ENCODE measurements around the gene CDCA5.

Gene CDCA5

DNA sequence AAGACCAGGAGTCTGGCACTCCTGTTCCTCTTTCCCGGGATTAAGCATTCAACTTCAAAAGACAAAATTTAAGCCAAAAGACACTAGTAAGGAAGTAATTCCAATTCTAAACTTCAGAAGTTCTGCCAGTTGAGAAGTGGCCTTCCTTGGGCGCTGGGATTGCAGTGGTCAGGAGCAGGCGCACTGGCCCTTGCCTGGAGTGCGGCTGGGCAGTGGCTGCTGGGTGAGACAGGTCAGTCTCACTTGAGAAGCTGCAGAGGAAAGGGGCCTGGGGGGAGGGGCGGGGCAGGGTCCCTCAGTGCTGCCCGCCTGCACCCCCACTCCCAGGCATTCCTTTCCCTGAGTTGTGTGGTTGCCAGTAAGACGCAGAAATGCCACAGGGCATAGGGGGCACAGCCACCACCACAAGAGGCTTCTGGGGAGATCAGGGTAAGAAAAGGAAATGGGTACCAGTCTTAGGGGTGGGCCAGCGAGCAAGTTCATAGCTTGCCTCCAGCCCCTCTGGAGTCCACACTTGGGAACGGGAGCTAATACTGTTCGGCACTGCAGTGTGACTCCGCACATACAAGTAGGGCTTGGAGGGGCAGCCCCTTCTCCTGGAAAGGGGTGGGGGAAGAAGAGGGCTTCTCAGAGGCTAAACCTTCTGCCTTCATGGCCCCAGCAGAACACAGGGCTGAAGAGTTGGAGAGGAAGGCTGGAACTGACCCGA, 43.8 kb upstream of the CDCA5 start:
- Histone ChIP-seq H3K27ac (ENCODE audit: low read depth, low read length) (no peak overlapping the region), H3K36me3 (ENCODE audit: control insufficient read depth in 1 of 2, insufficient read depth in 2 of 2, low read length in 2 of 2) (peaks cover 63 to 83% of the 10 kb centered on the region in 2 donors), H3K4me1 (ENCODE audit: control insufficient read depth in 1 of 2, insufficient read depth in 2 of 2, low read length in 2 of 2) (peaks cover 17 to 26% of the 10 kb centered on the region in 2 donors), H3K27me3 (ENCODE audit: control insufficient read depth in 1 of 2, insufficient read depth in 2 of 2, low read length in 2 of 2) (no peaks in the 10 kb centered on the region), H3K9ac (ENCODE audit: low read depth in 1 of 2, low read length in 2 of 2) (no peak overlapping the region), H3K4me3 (ENCODE audit: low read depth in 1 of 2, low read length in 2 of 2) (no peak overlapping the region), H3K9me3 (ENCODE audit: control insufficient read depth in 1 of 2, low read length in 2 of 2) (no peaks in the 10 kb centered on the region)

DNA sequence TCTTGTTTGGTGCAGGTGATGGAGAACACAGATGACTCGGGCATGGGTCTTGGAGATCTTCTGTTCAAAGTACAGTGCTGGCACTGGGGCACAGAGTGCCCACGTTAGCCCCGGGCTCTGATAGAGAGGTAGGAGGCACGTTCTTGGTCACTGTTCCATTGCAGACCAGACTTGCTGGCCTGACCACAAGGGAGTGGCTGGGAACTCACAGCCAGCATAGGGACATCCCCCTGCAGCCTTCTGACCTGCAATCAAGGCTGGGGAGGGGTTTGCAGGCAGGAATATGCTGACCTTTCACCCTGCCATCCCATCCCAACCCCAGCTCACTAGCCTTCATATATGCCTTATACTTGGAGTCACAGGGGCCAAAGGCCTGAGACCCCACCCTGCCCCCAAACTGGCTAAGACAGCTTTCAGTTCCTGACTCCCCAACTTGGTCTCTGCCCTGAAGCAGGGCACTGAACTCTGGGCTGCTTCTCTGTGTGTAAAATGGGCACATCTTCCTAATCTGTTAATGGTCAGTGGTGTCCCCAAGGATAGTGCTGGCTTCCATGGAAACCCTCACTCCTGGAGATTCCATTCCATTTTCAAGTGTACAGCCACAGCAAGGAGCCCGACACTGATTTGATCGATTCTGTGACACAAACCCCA, 42.9 kb upstream of the CDCA5 start:
- H3K27ac ChIP-seq (ENCODE audit: low read depth, low read length), result no peak overlapping the region
- peaks cover 55 to 74% of the 10 kb centered on the region in 2 donors for H3K36me3 ChIP-seq (ENCODE audit: control insufficient read depth in 1 of 2, insufficient read depth in 2 of 2, low read length in 2 of 2)
- H3K4me3 ChIP-seq (ENCODE audit: low read depth in 1 of 2, low read length in 2 of 2), result no peak overlapping the region
- H3K9ac ChIP-seq (ENCODE audit: low read depth in 1 of 2, low read length in 2 of 2), result no peak overlapping the region
- H3K27me3 ChIP-seq (ENCODE audit: control insufficient read depth in 1 of 2, insufficient read depth in 2 of 2, low read length in 2 of 2), result no peaks in the 10 kb centered on the region
- peaks cover 10 to 17% of the 10 kb centered on the region in 2 donors for H3K4me1 ChIP-seq (ENCODE audit: control insufficient read depth in 1 of 2, insufficient read depth in 2 of 2, low read length in 2 of 2)
- H3K9me3 ChIP-seq (ENCODE audit: control insufficient read depth in 1 of 2, low read length in 2 of 2), result no peaks in the 10 kb centered on the region

DNA sequence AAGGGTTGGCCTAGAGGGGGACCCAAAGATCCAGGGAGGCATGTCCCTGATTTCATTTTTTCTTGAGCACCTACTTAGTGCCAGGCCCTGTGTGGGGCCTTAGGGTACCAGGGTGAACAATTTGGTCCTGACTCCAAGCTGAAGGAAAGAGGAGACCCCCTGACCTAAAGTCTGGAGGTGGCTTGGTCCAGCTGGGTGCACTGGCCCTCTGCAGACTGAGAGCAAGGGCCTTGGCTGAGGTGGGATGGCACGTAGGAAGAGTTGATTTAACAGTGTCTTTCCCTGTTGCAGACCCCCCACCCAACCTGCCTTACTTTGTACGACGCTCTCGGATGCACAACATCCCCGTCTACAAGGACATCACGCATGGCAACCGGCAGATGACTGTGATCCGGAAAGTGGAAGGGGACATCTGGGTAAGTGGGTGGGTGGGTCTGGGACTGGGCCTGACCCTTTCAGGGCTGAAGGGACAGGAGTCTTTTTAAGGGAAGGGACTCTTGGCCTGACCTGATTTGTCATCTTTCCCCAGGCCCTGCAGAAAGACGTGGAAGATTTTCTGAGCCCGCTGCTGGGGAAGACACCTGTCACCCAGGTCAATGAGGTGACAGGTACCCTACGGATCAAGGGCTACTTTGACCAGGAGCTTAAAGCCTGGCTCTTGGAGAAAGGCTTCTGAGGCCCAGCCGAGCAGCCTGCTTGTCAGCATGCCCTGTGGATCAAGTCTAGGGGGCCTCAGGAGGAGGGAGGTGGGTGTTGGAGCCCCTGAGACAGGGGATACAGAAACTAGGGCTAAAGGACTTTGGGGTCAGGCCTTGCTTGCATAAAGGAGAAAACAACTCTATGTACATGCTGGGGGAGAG, 41.6 kb upstream of the CDCA5 start:
- H3K27me3 ChIP-seq (ENCODE audit: control insufficient read depth in 1 of 2, insufficient read depth in 2 of 2, low read length in 2 of 2), result no peaks in the 10 kb centered on the region
- no peaks in the 10 kb centered on the region for H3K9me3 ChIP-seq (ENCODE audit: control insufficient read depth in 1 of 2, low read length in 2 of 2)
- peaks cover 19% of the 10 kb centered on the region in 2 donors for H3K4me1 ChIP-seq (ENCODE audit: control insufficient read depth in 1 of 2, insufficient read depth in 2 of 2, low read length in 2 of 2)
- H3K36me3 ChIP-seq (ENCODE audit: control insufficient read depth in 1 of 2, insufficient read depth in 2 of 2, low read length in 2 of 2), result peaks cover 51 to 67% of the 10 kb centered on the region in 2 donors
- H3K9ac ChIP-seq (ENCODE audit: low read depth in 1 of 2, low read length in 2 of 2), result no peak overlapping the region
- H3K27ac ChIP-seq (ENCODE audit: low read depth, low read length), result no peak overlapping the region
- H3K4me3 ChIP-seq (ENCODE audit: low read depth in 1 of 2, low read length in 2 of 2), result no peak overlapping the region

DNA sequence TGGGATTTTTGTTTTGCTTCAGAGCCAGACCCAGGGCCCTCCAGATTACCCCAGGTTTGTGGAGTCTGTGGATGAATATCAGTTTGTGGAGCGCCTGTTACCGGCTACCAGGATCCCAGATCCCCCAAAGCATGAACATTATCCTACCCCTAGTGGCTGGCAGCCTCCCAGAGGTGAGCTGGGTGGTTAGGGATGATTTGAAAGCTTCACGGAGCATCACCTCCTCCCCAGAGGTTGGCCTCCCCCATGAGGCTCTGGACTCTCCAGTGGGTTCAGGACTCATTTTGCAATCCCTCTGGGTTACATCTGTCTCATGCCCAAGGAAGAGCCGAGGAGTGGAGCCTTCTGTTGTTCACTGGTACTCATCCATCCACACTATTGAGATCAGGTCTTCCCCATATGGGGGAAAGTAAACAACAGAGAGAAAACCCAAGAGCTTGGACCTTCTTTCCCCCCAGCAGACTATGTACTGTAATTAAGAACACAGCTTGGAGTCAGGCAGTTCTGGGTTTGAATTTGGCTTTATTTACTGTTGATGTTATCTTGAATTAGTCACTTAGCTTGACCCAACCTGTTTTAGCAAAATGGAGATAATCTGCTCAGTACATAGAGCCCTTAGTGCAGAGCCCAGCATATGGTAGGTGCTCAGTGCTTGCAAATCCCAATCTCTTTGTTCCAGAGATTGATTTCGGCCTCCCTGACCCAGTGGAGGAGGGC, 40.8 kb upstream of the CDCA5 start:
- H3K4me3 ChIP-seq (ENCODE audit: low read depth in 1 of 2, low read length in 2 of 2), result no peak overlapping the region
- H3K36me3 ChIP-seq (ENCODE audit: control insufficient read depth in 1 of 2, insufficient read depth in 2 of 2, low read length in 2 of 2), result peaks cover 53 to 67% of the 10 kb centered on the region in 2 donors
- H3K9me3 ChIP-seq (ENCODE audit: control insufficient read depth in 1 of 2, low read length in 2 of 2), result no peaks in the 10 kb centered on the region
- no peak overlapping the region for H3K9ac ChIP-seq (ENCODE audit: low read depth in 1 of 2, low read length in 2 of 2)
- no peaks in the 10 kb centered on the region for H3K27me3 ChIP-seq (ENCODE audit: control insufficient read depth in 1 of 2, insufficient read depth in 2 of 2, low read length in 2 of 2)
- no peak overlapping the region for H3K27ac ChIP-seq (ENCODE audit: low read depth, low read length)
- peaks cover 24 to 26% of the 10 kb centered on the region in 2 donors for H3K4me1 ChIP-seq (ENCODE audit: control insufficient read depth in 1 of 2, insufficient read depth in 2 of 2, low read length in 2 of 2)

DNA sequence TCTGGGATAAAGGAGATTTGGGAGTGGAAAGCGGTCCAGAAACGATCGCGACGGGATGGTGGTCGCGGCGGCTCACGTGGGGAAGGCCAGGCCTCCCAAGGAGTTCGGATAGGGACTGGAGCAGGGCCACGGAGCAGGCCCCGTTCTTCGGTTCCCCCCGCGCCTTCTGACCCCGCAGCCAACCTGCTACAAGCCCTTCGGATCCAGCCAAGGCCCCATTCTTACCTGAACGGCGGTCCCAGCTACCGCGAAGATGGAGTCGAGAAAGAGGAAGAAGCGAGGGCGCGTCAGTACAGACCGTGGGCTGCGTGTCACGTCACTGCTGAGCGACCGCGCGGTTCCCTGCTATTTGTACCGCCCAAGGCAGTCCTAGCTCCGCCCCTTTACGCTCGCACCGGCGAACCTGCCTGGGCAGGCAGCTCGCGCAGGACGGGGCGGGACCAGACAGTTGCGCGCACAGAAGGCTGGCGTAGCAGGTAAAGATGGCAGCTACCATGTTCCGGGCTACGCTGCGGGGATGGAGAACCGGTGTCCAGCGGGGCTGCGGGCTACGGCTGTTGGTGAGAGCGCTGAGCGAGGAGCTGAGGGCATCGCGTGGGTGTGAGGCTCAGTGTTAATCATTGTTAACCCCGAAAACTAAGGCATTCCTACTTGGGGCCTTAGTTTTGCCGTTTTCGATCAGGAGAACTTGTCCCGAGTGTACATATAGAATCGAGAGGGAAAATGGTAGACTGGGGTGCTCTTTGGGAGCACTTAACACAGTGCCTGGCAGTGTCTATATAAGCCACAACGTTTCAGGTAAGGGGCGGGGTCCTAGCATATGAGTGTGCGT, 38.2 kb upstream of the CDCA5 start, which contains the start of the genes FAU and MRPL49:
FAU (minus strand) TSS at position 270 of the 832 bp plus-strand sequence. CDS start 321 bp downstream, outside the sequence.
MRPL49 (plus strand) TSS at position 457 of the 832 bp plus-strand sequence; CDS start at position 483, 26 bp downstream.
- H3K9ac ChIP-seq (ENCODE audit: low read depth in 1 of 2, low read length in 2 of 2), result peak within 1 kb of the TSS; percentile 92 to 93
- H3K9me3 ChIP-seq (ENCODE audit: control insufficient read depth in 1 of 2, low read length in 2 of 2), result no peaks in the 10 kb centered on the region
- peak within 1 kb of the TSS; percentile 98 to 100 for H3K4me3 ChIP-seq (ENCODE audit: low read depth in 1 of 2, low read length in 2 of 2)
- peaks cover 27 to 28% of the 10 kb centered on the region in 2 donors for H3K4me1 ChIP-seq (ENCODE audit: control insufficient read depth in 1 of 2, insufficient read depth in 2 of 2, low read length in 2 of 2)
- H3K27ac ChIP-seq (ENCODE audit: low read depth, low read length), result peak within 1 kb of the TSS; percentile 91
- peaks cover 39 to 54% of the 10 kb centered on the region in 2 donors for H3K36me3 ChIP-seq (ENCODE audit: control insufficient read depth in 1 of 2, insufficient read depth in 2 of 2, low read length in 2 of 2)
- H3K27me3 ChIP-seq (ENCODE audit: control insufficient read depth in 1 of 2, insufficient read depth in 2 of 2, low read length in 2 of 2), result no peaks in the 10 kb centered on the region

DNA sequence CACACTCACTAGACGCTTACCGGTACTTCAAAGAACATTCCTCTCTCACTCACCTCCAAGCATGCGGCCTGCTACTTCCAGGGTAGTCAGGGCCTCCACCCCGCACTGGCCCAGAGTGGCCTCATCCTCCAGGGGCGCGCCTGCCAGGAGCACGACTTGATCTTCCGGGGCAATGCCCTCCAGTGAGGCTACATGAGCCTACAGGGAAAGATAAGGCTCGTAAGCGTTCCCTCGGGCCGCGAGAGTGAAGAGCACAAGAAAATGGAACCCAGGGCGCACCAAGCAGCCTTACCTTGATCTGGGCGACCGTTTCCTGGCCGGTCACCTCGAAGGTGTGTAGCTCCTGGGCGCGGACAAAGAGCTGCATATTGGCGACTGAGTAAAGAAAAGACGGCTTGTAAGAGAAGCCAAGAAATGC, 37.6 kb upstream of the CDCA5 start:
- Histone ChIP-seq H3K9ac (ENCODE audit: low read depth in 1 of 2, low read length in 2 of 2) (peak overlapping the region; percentile 92 to 93), H3K36me3 (ENCODE audit: control insufficient read depth in 1 of 2, insufficient read depth in 2 of 2, low read length in 2 of 2) (peaks cover 36 to 48% of the 10 kb centered on the region in 2 donors), H3K9me3 (ENCODE audit: control insufficient read depth in 1 of 2, low read length in 2 of 2) (no peaks in the 10 kb centered on the region), H3K27me3 (ENCODE audit: control insufficient read depth in 1 of 2, insufficient read depth in 2 of 2, low read length in 2 of 2) (no peaks in the 10 kb centered on the region), H3K27ac (ENCODE audit: low read depth, low read length) (peak overlapping the region; percentile 91), H3K4me3 (ENCODE audit: low read depth in 1 of 2, low read length in 2 of 2) (peak overlapping the region; percentile 98 to 100), H3K4me1 (ENCODE audit: control insufficient read depth in 1 of 2, insufficient read depth in 2 of 2, low read length in 2 of 2) (peaks cover 25 to 33% of the 10 kb centered on the region in 2 donors)

DNA sequence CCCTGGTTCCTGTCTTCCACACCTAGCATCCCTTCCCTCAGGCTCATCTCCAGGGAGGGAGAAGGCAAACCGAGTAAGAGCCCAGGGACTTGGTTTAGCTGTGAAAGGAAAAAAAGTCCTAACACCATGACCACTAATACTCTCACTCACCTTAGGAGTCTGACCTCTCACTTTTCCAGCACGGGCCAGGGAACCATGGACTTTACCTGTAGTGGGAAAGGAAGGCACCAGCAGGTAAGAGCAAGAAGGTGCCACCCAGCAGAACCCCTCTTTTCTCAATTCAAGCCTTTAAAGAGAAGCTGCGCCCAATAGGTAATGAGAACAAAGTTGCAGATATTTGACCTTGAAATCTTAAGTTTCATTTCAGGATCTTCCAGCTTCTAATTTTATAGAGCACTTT, 37.0 kb upstream of the CDCA5 start:
- Histone ChIP-seq H3K27me3 (ENCODE audit: control insufficient read depth in 1 of 2, insufficient read depth in 2 of 2, low read length in 2 of 2) (no peaks in the 10 kb centered on the region), H3K9me3 (ENCODE audit: control insufficient read depth in 1 of 2, low read length in 2 of 2) (no peaks in the 10 kb centered on the region), H3K36me3 (ENCODE audit: control insufficient read depth in 1 of 2, insufficient read depth in 2 of 2, low read length in 2 of 2) (peaks cover 37 to 43% of the 10 kb centered on the region in 2 donors), H3K27ac (ENCODE audit: low read depth, low read length) (no peak overlapping the region), H3K4me3 (ENCODE audit: low read depth in 1 of 2, low read length in 2 of 2) (peak overlapping the region in 1 of 2 donors; percentile 100), H3K4me1 (ENCODE audit: control insufficient read depth in 1 of 2, insufficient read depth in 2 of 2, low read length in 2 of 2) (peaks cover 31 to 39% of the 10 kb centered on the region in 2 donors), H3K9ac (ENCODE audit: low read depth in 1 of 2, low read length in 2 of 2) (peak overlapping the region; percentile 92 to 93)

DNA sequence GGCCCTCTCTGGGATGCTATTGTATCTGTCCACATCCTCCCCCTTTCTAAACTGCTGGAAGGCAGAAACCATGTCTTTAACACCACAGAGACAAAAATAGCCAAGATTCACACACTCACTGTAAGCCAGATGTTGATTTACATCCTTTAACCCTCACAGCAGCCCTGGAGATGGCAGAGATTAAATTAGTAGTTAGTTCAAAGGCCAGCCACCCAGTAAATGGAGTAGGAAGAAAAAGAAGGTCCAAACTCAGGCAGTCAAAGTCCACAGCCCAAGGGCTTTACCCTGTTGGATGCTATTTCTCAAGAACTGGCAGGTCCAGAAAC, 35.8 kb upstream of the CDCA5 start:
- H3K9ac ChIP-seq (ENCODE audit: low read depth in 1 of 2, low read length in 2 of 2), result peak overlapping the region in 1 of 2 donors; percentile 93

More for the DNA sequence above, 35.8 kb upstream of the CDCA5 start:
- Histone ChIP-seq H3K4me3 (ENCODE audit: low read depth in 1 of 2, low read length in 2 of 2) (no peak overlapping the region), H3K9me3 (ENCODE audit: control insufficient read depth in 1 of 2, low read length in 2 of 2) (no peaks in the 10 kb centered on the region), H3K27me3 (ENCODE audit: control insufficient read depth in 1 of 2, insufficient read depth in 2 of 2, low read length in 2 of 2) (no peaks in the 10 kb centered on the region), H3K27ac (ENCODE audit: low read depth, low read length) (no peak overlapping the region), H3K36me3 (ENCODE audit: control insufficient read depth in 1 of 2, insufficient read depth in 2 of 2, low read length in 2 of 2) (peaks cover 26 to 32% of the 10 kb centered on the region in 2 donors), H3K4me1 (ENCODE audit: control insufficient read depth in 1 of 2, insufficient read depth in 2 of 2, low read length in 2 of 2) (peaks cover 32 to 46% of the 10 kb centered on the region in 2 donors)

Measured in duodenal mucosa (tissue), 2 donors.